Stimulated activated CD8-positive, alpha-beta memory T cell treated with anti-CD3 and anti-CD28 coated beads, Interleukin-15, amount 100 ng/mL, for 4 hours (primary cell): ENCODE results near the gene DOCK6.
"Not testable (repeated sequence)": the region's sequence is repeated elsewhere in the genome, so short reads cannot be mapped to it uniquely, and the experiment has no call there.

ENCODE experiments used
- DNase-seq, 2 donors: peaks; one replicate each; pipeline ENCODE4 v3.0.0-alpha.2; 2020; ENCODE audit warnings: low read depth in 2 of 2

DOCK6 gene

GRCh38 chr19:11172576-11172975 is 89.7 kb downstream of the DOCK6 start:
- no peak for DNase-seq

DNA sequence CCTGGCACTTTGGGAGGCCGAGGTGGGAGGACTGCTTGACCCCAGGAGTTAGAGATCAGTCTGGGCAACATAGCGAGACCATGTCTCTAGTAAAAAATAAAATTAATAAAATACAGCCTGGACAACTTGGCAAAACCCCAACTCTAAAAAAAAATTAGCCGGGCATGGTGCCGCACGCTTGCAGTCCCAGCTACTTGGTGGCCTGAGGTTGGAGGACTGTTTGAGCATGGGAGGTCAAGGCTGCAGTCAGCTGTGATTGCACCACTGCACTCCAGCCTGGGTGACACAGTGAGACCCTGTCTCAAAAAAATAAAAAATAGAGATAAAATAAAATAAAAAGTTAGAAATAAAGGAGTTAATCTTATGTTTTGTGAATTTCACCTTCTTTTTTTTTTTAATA is 91.2 kb downstream of the DOCK6 start:
- DNase-seq: no peak

DNA sequence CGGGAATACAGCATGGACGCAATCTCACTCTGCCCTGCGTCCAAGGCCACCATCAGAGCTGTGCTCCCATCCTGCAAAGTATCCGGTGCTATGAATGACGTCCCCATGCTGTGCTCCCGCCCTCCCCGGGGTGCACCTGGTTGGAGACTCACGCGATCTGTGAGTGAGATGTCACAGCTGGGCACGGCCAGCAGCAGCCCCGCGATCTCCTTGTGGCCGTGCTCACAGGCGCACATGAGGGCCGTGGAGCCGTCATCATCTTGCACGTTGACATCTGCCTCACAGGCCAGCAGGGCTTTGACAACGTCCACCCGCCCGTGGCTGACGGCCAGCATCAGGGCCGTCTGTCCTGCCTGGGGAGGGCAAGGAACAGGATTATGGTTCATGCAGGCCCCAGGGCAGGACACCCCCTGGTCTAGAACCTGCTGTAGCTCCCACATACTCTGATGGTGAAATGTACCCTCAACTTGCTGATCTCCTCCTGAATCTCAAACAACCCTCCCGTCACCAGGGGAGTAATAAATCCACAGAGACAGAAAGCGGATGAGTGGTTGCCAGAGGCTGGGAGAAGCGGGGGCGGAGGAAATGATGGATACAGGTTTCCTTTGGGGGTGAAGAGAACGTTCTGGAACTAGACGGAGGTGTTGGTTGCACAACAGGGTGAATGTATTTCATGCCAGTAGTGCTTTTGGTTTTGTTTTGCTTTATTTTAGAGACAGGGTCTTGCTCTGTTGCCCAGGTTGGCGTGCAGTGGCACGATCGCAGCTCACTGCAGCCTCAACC is 92.2 kb downstream of the DOCK6 start:
- no peak for DNase-seq

- no peak for DNase-seq
Observed at GRCh38 chr19:11168568-11168967, 93.8 kb downstream of the DOCK6 start.

DNA sequence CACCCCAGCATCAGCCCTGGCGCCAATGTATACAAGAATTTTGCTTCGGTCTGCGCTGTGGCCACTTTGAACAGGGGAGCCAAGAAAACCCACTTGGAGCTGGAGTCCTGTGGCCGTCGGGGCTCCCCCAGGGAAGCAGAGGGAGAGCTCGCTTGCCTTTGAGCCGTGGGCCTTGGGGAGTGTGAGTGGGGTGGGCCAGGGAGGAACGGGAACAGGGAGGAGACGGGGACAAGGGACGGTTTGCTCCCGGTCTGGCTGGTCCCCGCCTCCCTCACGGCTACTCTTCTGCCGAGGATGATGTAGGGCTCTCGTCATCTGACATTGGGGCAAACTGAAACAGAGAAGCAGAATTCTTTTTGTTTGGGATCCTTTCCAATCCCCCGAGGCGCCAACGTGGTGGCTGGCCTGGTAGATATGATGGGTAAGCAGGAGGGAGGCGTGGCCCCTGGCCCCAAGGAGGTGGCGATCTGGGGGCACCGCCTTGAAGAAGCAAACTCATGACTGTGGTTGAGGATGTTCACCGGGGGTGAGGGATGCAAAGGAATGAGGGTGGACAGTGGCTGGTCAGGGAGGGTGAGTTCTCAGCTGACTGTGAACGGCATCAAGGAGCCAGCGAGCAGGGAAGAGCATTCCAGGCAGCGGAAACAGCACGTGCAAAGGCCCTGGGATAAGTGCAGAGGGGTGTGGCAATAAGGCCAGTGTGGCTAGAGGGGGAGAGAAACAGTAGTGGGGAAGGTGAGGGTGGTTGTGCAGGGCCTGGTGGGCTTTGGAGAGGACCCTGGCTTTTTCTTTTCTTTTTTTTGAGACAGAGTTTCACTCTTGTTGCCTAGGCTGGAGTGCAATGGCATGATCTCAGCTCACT is 95.8 kb downstream of the DOCK6 start:
- no peak for DNase-seq

DNA sequence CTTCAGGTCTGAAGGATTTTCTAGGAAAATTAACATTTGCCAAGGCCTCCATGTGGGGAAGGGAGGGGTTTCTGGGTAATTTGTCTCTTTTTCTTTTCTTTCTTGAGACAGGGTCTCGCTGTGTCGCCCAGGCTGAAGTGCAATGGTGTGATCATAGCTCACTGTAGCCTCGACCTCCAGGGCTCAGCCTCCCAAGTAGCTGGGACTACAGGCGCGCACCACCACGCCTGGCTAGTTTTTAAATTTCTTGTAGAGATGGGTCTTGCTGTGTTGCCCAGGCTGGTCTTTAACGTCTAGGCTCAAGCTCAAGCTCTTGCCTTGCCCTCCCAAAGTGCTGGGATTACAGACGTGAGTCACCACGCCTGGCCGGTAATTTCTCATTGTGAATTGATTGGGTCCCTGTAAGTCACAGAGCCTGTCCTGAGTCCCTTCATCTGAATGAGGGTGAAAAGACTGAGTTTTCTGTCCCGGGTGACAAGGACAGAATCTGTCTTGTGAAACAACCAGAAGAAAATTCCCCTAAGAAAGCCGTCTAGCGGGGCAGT is 96.8 kb downstream of the DOCK6 start:
- DNase-seq: no peak

GRCh38 chr19:11164879-11165406 is 97.4 kb downstream of the DOCK6 start:
- no peak for DNase-seq

DNA sequence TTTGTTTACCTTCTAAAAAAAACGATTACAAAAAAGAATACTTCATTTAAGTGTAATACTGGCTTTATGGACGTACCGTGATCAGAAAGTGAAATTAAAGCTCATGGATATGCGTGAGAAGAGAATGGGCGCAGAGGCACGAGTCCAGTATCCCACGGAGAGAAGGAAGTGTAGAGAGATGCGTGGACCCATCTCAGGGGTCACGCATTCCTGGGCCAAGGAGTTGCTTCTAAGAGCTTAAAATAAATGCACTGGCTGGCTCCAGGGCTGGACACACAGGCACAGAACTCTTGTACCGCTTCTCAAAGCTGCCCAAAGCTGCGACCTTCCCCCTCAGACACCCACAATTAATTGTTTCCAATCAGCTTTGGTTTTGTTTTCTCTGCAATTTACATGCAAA is 98.0 kb downstream of the DOCK6 start:
- no peak for DNase-seq

DNA sequence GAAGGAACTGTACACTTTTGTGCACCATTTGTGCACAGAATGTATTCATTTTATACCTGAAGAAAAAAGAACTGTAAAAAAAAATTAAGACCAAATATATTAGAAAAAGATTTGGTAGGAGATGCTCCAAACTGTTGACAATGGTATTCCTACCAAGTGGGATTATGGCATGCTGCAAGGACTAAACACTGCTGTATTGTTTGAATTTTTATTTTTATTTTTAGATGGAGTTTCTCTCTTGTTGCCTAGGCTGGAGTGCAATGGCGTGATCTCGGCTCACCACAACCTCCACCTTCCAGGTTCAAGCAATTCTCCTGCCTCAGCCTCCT is 101.9 kb downstream of the DOCK6 start:
- not testable (repeated sequence) for DNase-seq

DNA sequence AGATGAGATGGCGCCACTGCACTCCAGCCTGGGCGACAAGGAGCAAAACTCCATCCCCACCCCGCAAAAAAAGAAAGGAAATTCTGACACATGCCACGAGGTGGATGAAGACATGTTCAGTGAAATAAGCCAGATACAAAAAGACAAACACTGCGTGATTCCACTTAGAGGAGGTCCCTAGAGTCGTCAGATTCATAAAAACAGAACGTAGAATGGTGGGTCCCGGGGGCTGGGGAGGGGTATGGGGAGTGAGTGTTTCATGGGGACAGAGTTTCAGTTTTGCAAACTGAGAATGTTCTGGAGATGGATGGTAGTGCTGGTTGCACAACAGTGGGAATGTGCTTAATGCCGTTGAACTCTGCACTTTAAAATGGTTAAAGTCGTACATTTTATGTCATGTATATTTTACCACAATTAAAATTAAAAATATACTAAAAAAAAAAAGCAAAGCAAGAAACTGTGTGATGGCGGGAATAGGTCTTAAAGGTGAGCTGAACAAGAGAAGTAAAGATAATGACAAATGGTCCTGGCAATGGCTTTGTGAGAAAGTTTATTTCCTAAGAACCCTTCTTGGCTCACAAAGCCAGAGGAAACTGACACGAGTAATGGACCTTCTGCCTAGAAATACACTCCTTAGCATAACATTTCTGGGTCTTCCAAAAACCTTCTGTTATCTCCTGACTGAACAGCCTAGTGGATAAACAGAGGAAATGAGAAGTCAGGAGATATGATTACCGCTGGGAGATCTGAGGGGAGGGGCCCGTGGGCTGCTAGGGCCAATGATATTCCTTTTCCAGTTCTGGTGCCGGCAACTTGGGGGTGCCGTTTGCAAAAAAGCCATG is 102.5 kb downstream of the DOCK6 start:
- DNase-seq: no peak

- peak; percentile 71 to 81 for DNase-seq
Observed at GRCh38 chr19:11155373-11156120, 106.8 kb downstream of the DOCK6 start, which contains the start of gene SPC24. TSS of gene SPC24 (minus strand) at chr19:11155782. CDS start at chr19:11155776, 6 bp downstream.

GRCh38 chr19:11154683-11155047 is 107.7 kb downstream of the DOCK6 start:
- no peak for DNase-seq

DNA sequence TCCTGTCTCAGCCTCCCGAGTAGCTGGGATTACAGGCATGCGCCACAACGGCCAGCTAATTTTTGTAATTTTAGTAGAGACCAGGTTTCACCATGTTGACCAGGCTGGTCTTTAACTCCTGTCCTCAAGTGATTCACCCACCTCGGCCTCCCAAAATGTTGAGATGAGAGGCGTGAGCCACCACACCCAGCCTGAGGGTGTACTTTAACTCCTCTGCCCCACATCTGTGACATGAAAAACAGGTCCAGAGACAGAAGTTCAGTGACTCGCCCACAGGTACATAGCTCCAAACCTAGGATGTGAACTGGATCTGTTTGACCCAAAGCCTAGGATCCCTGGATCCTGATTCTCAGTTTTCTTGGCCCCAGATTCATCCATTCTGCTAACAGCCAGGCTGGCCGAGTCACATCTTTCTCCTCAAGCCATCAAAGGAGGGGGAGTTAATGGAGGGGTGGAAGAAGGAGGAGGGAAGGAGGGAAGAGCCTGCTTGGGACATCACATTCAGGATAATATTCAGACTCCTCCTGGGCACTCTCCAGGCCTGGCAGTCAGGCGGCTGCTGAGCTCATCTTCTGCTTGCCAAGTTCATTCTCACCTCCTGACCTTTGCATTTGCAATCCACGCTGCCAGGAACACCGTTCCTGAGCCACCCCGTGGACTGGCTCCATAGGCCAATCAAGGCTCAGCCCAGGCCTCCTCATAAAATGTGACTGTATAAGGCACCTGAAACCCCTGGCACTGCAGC is 109.8 kb downstream of the DOCK6 start:
- DNase-seq: no peak

DNA sequence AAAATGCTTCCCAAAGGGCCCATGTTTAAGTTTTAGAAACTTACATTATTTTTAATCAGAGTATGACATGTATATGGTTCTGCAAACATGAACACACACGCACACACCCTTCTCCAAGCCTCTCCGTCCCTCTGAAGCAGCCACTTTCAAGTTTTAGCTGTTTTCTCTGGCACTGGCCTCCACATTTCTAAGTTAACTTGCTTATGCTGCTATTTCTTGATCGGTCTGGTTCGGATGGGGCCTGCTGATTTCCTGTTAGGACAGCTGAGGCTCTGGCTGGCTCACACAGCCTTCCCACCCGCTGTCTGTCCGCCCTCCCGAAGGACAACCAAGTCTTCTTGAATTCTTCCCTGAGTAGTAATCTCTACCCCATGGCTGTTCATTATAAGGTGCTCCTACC is 111.1 kb downstream of the DOCK6 start:
- no peak for DNase-seq
